ENCODE results near the gene UBE2QL1. TPM values are rescaled to one million over a fixed set of nuclear protein-coding genes. Genes with fewer than 3 reads are reported as not detected.

Gene UBE2QL1
- total and polyA plus RNA-seq, 2 of the 8 experiments (the other 6 are each of a cell fraction or from before 2014, with no cell fraction given) = 0.43 to 0.65 TPM

DNA sequence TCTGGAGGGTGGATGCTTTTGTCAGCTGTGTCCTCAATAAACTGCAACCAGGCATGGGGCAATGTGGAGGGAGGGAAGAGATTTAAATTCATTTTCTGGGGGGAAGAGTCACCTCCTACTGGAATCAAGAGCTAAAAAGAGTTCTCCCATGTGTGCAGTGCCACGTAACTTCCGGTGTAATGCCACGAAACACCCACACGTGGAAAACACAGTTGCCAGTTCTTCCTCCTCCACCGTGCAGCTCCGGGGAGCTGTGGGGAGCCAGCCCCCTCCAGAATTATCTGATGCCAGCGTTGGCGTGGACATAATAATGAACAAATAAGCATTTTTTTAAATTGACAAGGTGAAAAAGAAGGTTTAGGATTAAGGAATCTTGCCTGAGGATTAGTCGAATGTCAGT lies 38.2 kb upstream of the UBE2QL1 start:
- no peak overlapping the region for H3K56ac ChIP-seq (replicated peaks; ENCODE audit: insufficient read length, low read depth, low read length)
- H2BK12ac ChIP-seq (ENCODE audit: low read depth, low read length) = no peak overlapping the region
- H3K27ac ChIP-seq (ENCODE audit: low read depth, low read length) = no peak overlapping the region
- H2BK120ac ChIP-seq (replicated peaks; ENCODE audit: low read depth, low read length) = no peak overlapping the region
- no peaks in the 10 kb centered on the region for H3K79me1 ChIP-seq (ENCODE audit: low read depth, low read length)
- no peak overlapping the region for H2BK15ac ChIP-seq (ENCODE audit: low read length)
- 89% methylated on average over 9 of the region's 9 CpGs; no CpG with 5 or more reads in 1 of the 2 experiments for WGBS, 2 experiments (ENCODE audit: extremely low coverage in 1 of 2, insufficient coverage in 1 of 2, insufficient read length in 1 of 2, insufficient replicate concordance in 2 of 2, low coverage in 1 of 2, low lambda C conversion rate in 2 of 2, missing lambda C conversion rate in 1 of 2)
- H2BK5ac ChIP-seq (ENCODE audit: low read depth, low read length) = no peak overlapping the region
- no peak overlapping the region for H3K18ac ChIP-seq (ENCODE audit: extremely low read depth, low read length)
- H2AK5ac ChIP-seq (ENCODE audit: low read depth, low read length) = no peak overlapping the region
- H2AFZ ChIP-seq (ENCODE audit: low read length) = no peak overlapping the region
- H3K4me2 ChIP-seq (ENCODE audit: insufficient read depth in 1 of 2, low read depth in 2 of 2, low read length in 2 of 2) = no peak overlapping the region
- H3K27me3 ChIP-seq (replicated peaks in 1 of 4; ENCODE audit: control insufficient read depth in 3 of 4, extremely low read depth in 1 of 4, insufficient read depth in 3 of 4, low read length in 3 of 4) = peaks cover 0 to 1% (median 0%) of the 10 kb centered on the region in 4 experiments; a peak in 2 of 7 replicates
- FAIRE-seq (no peak), DNase-seq (ENCODE audit: low read depth in 1 of 2, low spot score in 2 of 2) (no peak)
- H4K5ac ChIP-seq (ENCODE audit: insufficient read length, low read depth, low read length) = no peak overlapping the region
- no peak for TF ChIP-seq RFX5 (IDR thresholded peaks at IDR 0.05; ENCODE audit: borderline replicate concordance, low read depth, low read length)
- no peak for TF ChIP-seq FOSL1 (IDR thresholded peaks at IDR 0.05; ENCODE audit: insufficient read depth, low read depth, low read length)
- no peak for TF ChIP-seq CBX8 (IDR thresholded peaks at IDR 0.05; ENCODE audit: borderline replicate concordance, low read depth, low read length)
- TF ChIP-seq SIN3A (conservative IDR thresholded peaks at IDR 0.05 in 1 of 2, IDR thresholded peaks at IDR 0.05 in 1 of 2; ENCODE audit: low read depth in 1 of 2, low read length in 2 of 2) = no peak
- H3K9ac ChIP-seq (replicated peaks in 1 of 4; ENCODE audit: extremely low read depth in 1 of 4, low read depth in 3 of 4, low read length in 3 of 4) = no peak overlapping the region
- no peaks in the 10 kb centered on the region for H3K9me3 ChIP-seq (ENCODE audit: insufficient read depth in 2 of 2, low read depth in 1 of 2, low read length in 1 of 2)
- no peaks in the 10 kb centered on the region for H3K36me3 ChIP-seq (ENCODE audit: control insufficient read depth in 2 of 4, insufficient read depth in 4 of 4, low read length in 3 of 4)
- H3K4me1 ChIP-seq (replicated peaks in 1 of 4; ENCODE audit: control insufficient read depth in 3 of 4, insufficient read depth in 4 of 4, low read length in 3 of 4) = no peaks in the 10 kb centered on the region
- no peak overlapping the region for H2BK20ac ChIP-seq (ENCODE audit: low read length)
- ChIA-PET CTCF (ENCODE audit: partially characterized antibody) (no interaction called here), POLR2A (ENCODE audit: partially characterized antibody) (no interaction called here)
- no peak overlapping the region for H3K4me3 ChIP-seq (ENCODE audit: extremely low read depth in 1 of 4, insufficient read depth in 2 of 4, low read depth in 3 of 4, low read length in 4 of 4)
- H3K4ac ChIP-seq (replicated peaks; ENCODE audit: insufficient read length, low read depth, low read length) = no peak overlapping the region
- H3K23me2 ChIP-seq (ENCODE audit: low read depth, low read length) = no peaks in the 10 kb centered on the region
- no peaks in the 10 kb centered on the region for H3K79me2 ChIP-seq (ENCODE audit: control insufficient read depth in 1 of 2, insufficient read depth in 2 of 2, low read length in 2 of 2)
- H4K20me1 ChIP-seq (replicated peaks in 1 of 2; ENCODE audit: control insufficient read depth in 1 of 2, insufficient read depth in 2 of 2, low read length in 2 of 2) = no peaks in the 10 kb centered on the region
- H4K8ac ChIP-seq (ENCODE audit: extremely low read depth, insufficient read depth, low read length) = no peak overlapping the region
- H3K14ac ChIP-seq (ENCODE audit: insufficient read length) = no peak overlapping the region
- H3K23ac ChIP-seq (ENCODE audit: insufficient read length) = no peak overlapping the region
- no peak overlapping the region for H4K91ac ChIP-seq (replicated peaks; ENCODE audit: insufficient read length, low read length)

Measured in H1 (cell line).